Measurements from ENCODE around the gene HOPX.

The HOPX gene

GRCh38 chr4:56658528-56658927 lies 22.6 kb downstream of the HOPX start:
- POLR2A ChIA-PET = interaction anchor here (0.5 kb wide), 1 partner anchor 77 kb away, joined by 3 read pairs; no protein-coding TSS in a partner anchor
- CTCF ChIA-PET = interaction anchor here (1.1 kb wide), 1 partner anchor 11 kb away, joined by 3 read pairs; no protein-coding TSS in a partner anchor
- Histone ChIP-seq H3K9me3 (ENCODE audit: control insufficient read depth, insufficient read depth, low read depth, low read length) (no peaks in the 10 kb centered on the region), H3K4me3 (ENCODE audit: low read depth, low read length) (no peak overlapping the region), H3K36me3 (ENCODE audit: control insufficient read depth in 2 of 2, insufficient read depth in 1 of 2, low read length in 2 of 2) (no peaks in the 10 kb centered on the region), H3K4me1 (ENCODE audit: control insufficient read depth, insufficient read depth, low read length) (peaks cover 26% of the 10 kb centered on the region), H3K27ac (ENCODE audit: extremely low read depth, low read depth, low read length) (no peak overlapping the region)
- TF ChIP-seq PRDM6 (tag by site-specific recombination; IDR thresholded peaks at IDR 0.05) (peak; percentile 69), ZNF48 (tag by site-specific recombination; IDR thresholded peaks at IDR 0.05) (no peak)

GRCh38 chr4:56657818-56658217 lies 23.3 kb downstream of the HOPX start:
- Histone ChIP-seq H3K36me3 (ENCODE audit: control insufficient read depth in 2 of 2, insufficient read depth in 1 of 2, low read length in 2 of 2) (no peaks in the 10 kb centered on the region), H3K27ac (ENCODE audit: extremely low read depth, low read depth, low read length) (no peak overlapping the region), H3K4me1 (ENCODE audit: control insufficient read depth, insufficient read depth, low read length) (peaks cover 26% of the 10 kb centered on the region), H3K9me3 (ENCODE audit: control insufficient read depth, insufficient read depth, low read depth, low read length) (no peaks in the 10 kb centered on the region), H3K4me3 (ENCODE audit: low read depth, low read length) (no peak overlapping the region)
- TF ChIP-seq YY2 (tag by site-specific recombination; IDR thresholded peaks at IDR 0.05) (no peak), HOXA7 (CRISPR knock-in tag; IDR thresholded peaks at IDR 0.05; ENCODE audit: borderline replicate concordance) (no peak), REPIN1 (tag by site-specific recombination; IDR thresholded peaks at IDR 0.05; ENCODE audit: low read depth) (no peak), ZNF335 (tag by site-specific recombination; conservative IDR thresholded peaks at IDR 0.05) (no peak), EGR2 (tag by site-specific recombination; IDR thresholded peaks at IDR 0.05; ENCODE audit: low read depth) (peak; percentile 19; the same call in 1 of the 2 replicates), ZFHX2 (tag by site-specific recombination; conservative IDR thresholded peaks at IDR 0.05) (peak; percentile 52)
- ChIA-PET POLR2A (no interaction called here), CTCF (interaction anchor here (1.1 kb wide), 1 partner anchor 10 kb away, joined by 3 read pairs; no protein-coding TSS in a partner anchor)

- H3K27ac ChIP-seq (ENCODE audit: extremely low read depth, low read depth, low read length) = no peak overlapping the region
- TF ChIP-seq YY1 (tag by site-specific recombination; IDR thresholded peaks at IDR 0.05) = no peak
- no peak for TF ChIP-seq ZNF518A (tag by site-specific recombination; conservative IDR thresholded peaks at IDR 0.05; ENCODE audit: low read depth)
- TF ChIP-seq ZBTB21 (tag by site-specific recombination; IDR thresholded peaks at IDR 0.05) = no peak
- no peak for TF ChIP-seq ZNF624 (tag by site-specific recombination; IDR thresholded peaks at IDR 0.05)
- TF ChIP-seq ZNF239 (tag by site-specific recombination; IDR thresholded peaks at IDR 0.05) = no peak
- no peak for TF ChIP-seq TSHZ1 (tag by site-specific recombination; IDR thresholded peaks at IDR 0.05; ENCODE audit: borderline replicate concordance)
- ChIA-PET POLR2A (no interaction called here), CTCF (no interaction called here)
- H3K4me1 ChIP-seq (ENCODE audit: control insufficient read depth, insufficient read depth, low read length) = peaks cover 26% of the 10 kb centered on the region
- no peaks in the 10 kb centered on the region for H3K36me3 ChIP-seq (ENCODE audit: control insufficient read depth in 2 of 2, insufficient read depth in 1 of 2, low read length in 2 of 2)
- H3K4me3 ChIP-seq (ENCODE audit: low read depth, low read length) = no peak overlapping the region
- no peaks in the 10 kb centered on the region for H3K9me3 ChIP-seq (ENCODE audit: control insufficient read depth, insufficient read depth, low read depth, low read length)
Measured at GRCh38 chr4:56657128-56657527, 24.0 kb downstream of the HOPX start.
